NT2/D1 (cell line): ENCODE results near the gene PLCG2.
A peak's percentile ranks its signal among the peaks of the same experiment; 100 is the strongest.

ENCODE experiments used
- DNase-seq: peaks from one replicate; pipeline ENCODE4 v3.0.0-alpha.2; 2011; ENCODE audit warnings: low read depth, low spot score
- H3K27me3 ChIP-seq: 2 replicates; pipeline ENCODE4 v1.6.0; 2011; ENCODE audit warnings: mild to moderate bottlenecking; ENCODE audit not compliant: insufficient read length, insufficient read depth
- H3K36me3 ChIP-seq: 2 replicates; pipeline ENCODE4 v1.6.1; 2011; ENCODE audit warnings: mild to moderate bottlenecking, low read length, mixed read lengths; ENCODE audit not compliant: insufficient read depth, insufficient read length
- H3K4me1 ChIP-seq: 2 replicates; pipeline ENCODE4 v1.5.1; 2011; ENCODE audit not compliant: insufficient read depth, insufficient read length
- H3K4me3 ChIP-seq: 2 replicates; pipeline ENCODE4 v1.5.1; 2011; ENCODE audit warnings: low read depth; ENCODE audit not compliant: insufficient read length
- H3K9ac ChIP-seq: 2 replicates; pipeline ENCODE4 v1.6.0; 2011; ENCODE audit warnings: low read depth; ENCODE audit not compliant: insufficient read length
- H3K9me3 ChIP-seq: 2 replicates; pipeline ENCODE4 v1.5.1; 2011; ENCODE audit warnings: mild to moderate bottlenecking, low read length; ENCODE audit not compliant: insufficient read depth
- SUZ12 ChIP-seq: IDR thresholded peaks from 2 replicates; pipeline ENCODE4 v1.6.1; 2011; ENCODE audit not compliant: insufficient read length, insufficient read depth; ENCODE audit errors: extremely low read depth
- YY1 ChIP-seq: IDR thresholded peaks from 2 replicates; pipeline ENCODE4 v1.6.1; 2011; ENCODE audit not compliant: insufficient read length, insufficient read depth
- ZNF274 ChIP-seq: IDR thresholded peaks from 2 replicates; pipeline ENCODE4 v1.6.1; 2011; ENCODE audit warnings: mild to moderate bottlenecking, low read depth, low read length

Gene PLCG2

GRCh38 chr16:81778861-81779535 lies at the start of gene PLCG2:
PLCG2 (plus strand) TSS chr16:81779291; CDS start chr16:81785990, 6,699 bp downstream.
- Histone ChIP-seq H3K4me1 (peaks cover 3% of the 10 kb centered on the region), H3K36me3 (no peaks in the 10 kb centered on the region)
- DNase-seq = peak; percentile 35

GRCh38 chr16:81729451-81729850 lies 49.6 kb upstream of the PLCG2 start:
- TF ChIP-seq SUZ12 = no peak
- TF ChIP-seq ZNF274 = no peak
- no peak for TF ChIP-seq YY1
- Histone ChIP-seq H3K36me3 (no peaks in the 10 kb centered on the region), H3K9me3 (no peaks in the 10 kb centered on the region), H3K27me3 (no peaks in the 10 kb centered on the region), H3K4me1 (no peaks in the 10 kb centered on the region), H3K4me3 (peak overlapping the region; percentile 17), H3K9ac (no peak overlapping the region)
- DNase-seq = peak; percentile 93

More at GRCh38 chr16:81778861-81779535, at the start of gene PLCG2:
- H3K4me3 ChIP-seq = peak within 1 kb of the TSS; percentile 79
- peak within 1 kb of the TSS; percentile 89 for H3K9ac ChIP-seq
- no peak for TF ChIP-seq SUZ12
- no peak for TF ChIP-seq ZNF274
- H3K9me3 ChIP-seq = no peaks in the 10 kb centered on the region
- H3K27me3 ChIP-seq = peaks cover 33% of the 10 kb centered on the region

GRCh38 chr16:81730090-81731051 lies 48.7 kb upstream of the PLCG2 start:
- Histone ChIP-seq H3K27me3 (no peaks in the 10 kb centered on the region), H3K9ac (peak overlapping the region; percentile 77), H3K4me1 (no peaks in the 10 kb centered on the region), H3K36me3 (no peaks in the 10 kb centered on the region), H3K9me3 (no peaks in the 10 kb centered on the region), H3K4me3 (peak overlapping the region; percentile 60)
- no peak for TF ChIP-seq SUZ12
- TF ChIP-seq ZNF274 = no peak
- TF ChIP-seq YY1 = no peak
- peak; percentile 97 for DNase-seq

- Histone ChIP-seq H3K4me1 (no peaks in the 10 kb centered on the region), H3K9me3 (no peaks in the 10 kb centered on the region), H3K9ac (peak overlapping the region; percentile 59), H3K36me3 (no peaks in the 10 kb centered on the region), H3K27me3 (no peaks in the 10 kb centered on the region), H3K4me3 (no peak overlapping the region)
- no peak for DNase-seq
- no peak for TF ChIP-seq ZNF274
- no peak for TF ChIP-seq SUZ12
- no peak for TF ChIP-seq YY1
These were observed 47.4 kb upstream of the PLCG2 start for GRCh38 chr16:81731649-81732048.

- no peaks in the 10 kb centered on the region for H3K4me1 ChIP-seq
- H3K4me3 ChIP-seq = no peak overlapping the region
- no peak overlapping the region for H3K9ac ChIP-seq
These were observed 46.4 kb upstream of the PLCG2 start for GRCh38 chr16:81732699-81733098.

GRCh38 chr16:81733295-81733694 lies 45.8 kb upstream of the PLCG2 start:
- Histone ChIP-seq H3K4me3 (no peak overlapping the region), H3K27me3 (no peaks in the 10 kb centered on the region), H3K4me1 (no peaks in the 10 kb centered on the region), H3K9ac (no peak overlapping the region), H3K36me3 (no peaks in the 10 kb centered on the region), H3K9me3 (no peaks in the 10 kb centered on the region)
- DNase-seq = no peak
- TF ChIP-seq SUZ12 (no peak), YY1 (no peak), ZNF274 (no peak)

More at GRCh38 chr16:81732699-81733098, 46.4 kb upstream of the PLCG2 start:
- H3K36me3 ChIP-seq = no peaks in the 10 kb centered on the region
- DNase-seq = no peak
- no peaks in the 10 kb centered on the region for H3K9me3 ChIP-seq
- H3K27me3 ChIP-seq = no peaks in the 10 kb centered on the region
- TF ChIP-seq SUZ12 (no peak), ZNF274 (no peak), YY1 (no peak)

- no peaks in the 10 kb centered on the region for H3K27me3 ChIP-seq
- no peak overlapping the region for H3K9ac ChIP-seq
- DNase-seq = no peak
- H3K36me3 ChIP-seq = no peaks in the 10 kb centered on the region
- TF ChIP-seq ZNF274 (no peak), YY1 (no peak), SUZ12 (no peak)
- peaks cover 4% of the 10 kb centered on the region for H3K4me1 ChIP-seq
- no peaks in the 10 kb centered on the region for H3K9me3 ChIP-seq
- no peak overlapping the region for H3K4me3 ChIP-seq
These were observed 44.3 kb upstream of the PLCG2 start for GRCh38 chr16:81734632-81735434.
